HCT116 (cell line): ENCODE data around the gene HSF4. TPM values are rescaled to one million over a fixed set of nuclear protein-coding genes. Genes with fewer than 3 reads are reported as not detected.
A peak's percentile ranks its signal among the peaks of the same experiment; 100 is the strongest.

Experiments
- ATAC-seq: fragments of 200-7000 bp; cut with Tn5 transposase; 2 replicates; pipeline ENCODE4 v1.9.1; 2020; ENCODE audit warnings: mild to moderate bottlenecking, moderate library complexity
- BruUV-seq: library from RNA; stranded (reverse); fragments of 400-500 nt; replicated peaks from 2 replicates; lab custom pipeline; 2021; lab: Mats Ljungman, UMichigan
- CTCF ChIA-PET: fragments of 300-600 bp; sonication (Branson Sonifier 250); formaldehyde crosslinking; loops from one replicate; lab custom pipeline; 2021; ENCODE audit warnings: antibody characterized with exemption; lab: Charles Lee
- POLR2A ChIA-PET: fragments of 300-600, 350-600 bp; sonication (Branson Sonifier 250); formaldehyde crosslinking; loops from one replicate; lab custom pipeline; 2021; ENCODE audit warnings: antibody characterized with exemption; lab: Charles Lee
- RAD21 ChIA-PET, 2 experiments: fragments of 300-600 bp; sonication (Branson Sonifier 250); formaldehyde crosslinking; loops; one replicate each; lab custom pipeline; 2023; ENCODE audit warnings: low total read pairs in 2 of 2; ENCODE audit not compliant: uncharacterized antibody in 2 of 2, unreplicated experiment in 2 of 2, low non-redundant PET in 1 of 2; lab: Charles Lee
- DNase-seq: peaks from one replicate; pipeline ENCODE4 v3.0.0-alpha.2; 2010; ENCODE audit warnings: low read depth, low spot score
- H2AFZ ChIP-seq: fragments of 200-600 bp; shearing (Covaris generic), sonication (generic); 2 replicates; pipeline ENCODE4 v1.6.1; 2017; ENCODE audit warnings: low read depth, mixed run types, mixed read lengths, antibody characterized with exemption, low read length; ENCODE audit not compliant: poor library complexity, severe bottlenecking
- H3K27ac ChIP-seq: 2 replicates; pipeline ENCODE4 v1.5.1; 2012; ENCODE audit warnings: low read depth, low read length
- H3K27me3 ChIP-seq: fragments of 200-600 bp; sonication (generic); 2 replicates; pipeline ENCODE4 v1.6.1; 2016; ENCODE audit warnings: mixed run types, low read length, mixed read lengths; ENCODE audit not compliant: insufficient read depth
- H3K36me3 ChIP-seq, 2 experiments: fragments of 200-500 bp in 1 of 2; fragments of 200-600 bp in 1 of 2; sonication (Bioruptor generic) in 1 of 2; sonication (generic) in 1 of 2; 2 replicates each; pipeline versions ENCODE4 v1.5.1 to v1.6.1; 2014 to 2016; ENCODE audit warnings: low read length in 2 of 2, inconsistent platforms in 1 of 2, mixed read lengths in 1 of 2, mixed run types in 1 of 2; ENCODE audit not compliant: insufficient read depth in 2 of 2, control insufficient read depth in 1 of 2
- H3K4me1 ChIP-seq, 2 experiments: fragments of 200-600 bp in 1 of 2; sonication (generic) in 1 of 2; 2 replicates each; pipeline versions ENCODE4 v1.5.1 to v1.6.1; 2012 to 2017; ENCODE audit warnings: low read length in 2 of 2, inconsistent platforms in 1 of 2, mild to moderate bottlenecking in 1 of 2, mixed read lengths in 1 of 2, mixed run types in 1 of 2, moderate library complexity in 1 of 2; ENCODE audit not compliant: insufficient read depth in 2 of 2, control insufficient read depth in 1 of 2
- H3K4me2 ChIP-seq: fragments of 200-600 bp; sonication (generic); 2 replicates; pipeline ENCODE4 v1.6.1; 2017; ENCODE audit warnings: mixed run types, low read length, mixed read lengths
- H3K4me3 ChIP-seq, 2 experiments: fragments of 200-600 bp in 1 of 2; sonication (generic) in 1 of 2; replicated peaks in 1 of 2; 2 replicates each; pipeline ENCODE4 v1.5.1; 2011 to 2016; ENCODE audit warnings: low read length in 2 of 2, control low read depth in 1 of 2, low read depth in 1 of 2, mild to moderate bottlenecking in 1 of 2, mixed read lengths in 1 of 2, mixed run types in 1 of 2
- H3K79me2 ChIP-seq: fragments of 200-600 bp; sonication (generic); 2 replicates; pipeline ENCODE4 v1.6.1; 2017; ENCODE audit warnings: mild to moderate bottlenecking, mixed run types, low read length, moderate library complexity, mixed read lengths; ENCODE audit not compliant: insufficient read depth
- H3K9ac ChIP-seq: fragments of 200-600 bp; sonication (generic); 2 replicates; pipeline ENCODE4 v1.6.1; 2016; ENCODE audit warnings: low read length, mixed read lengths
- H3K9me2 ChIP-seq: fragments of 200-600 bp; sonication (generic), shearing (Covaris generic); 2 replicates; pipeline ENCODE4 v1.6.1; 2017; ENCODE audit warnings: mixed run types, mild to moderate bottlenecking, moderate library complexity; ENCODE audit not compliant: insufficient read depth
- H3K9me3 ChIP-seq, 2 experiments: fragments of 200-500 bp in 1 of 2; fragments of 200-600 bp in 1 of 2; sonication (Bioruptor generic) in 1 of 2; sonication (generic) in 1 of 2; 2 replicates each; pipeline ENCODE4 v1.6.1; 2014 to 2017; ENCODE audit warnings: low read length in 2 of 2, mixed read lengths in 2 of 2, inconsistent platforms in 1 of 2, low read depth in 1 of 2, mild to moderate bottlenecking in 1 of 2, mixed run types in 1 of 2, moderate library complexity in 1 of 2; ENCODE audit not compliant: control insufficient read depth in 1 of 2, insufficient read depth in 1 of 2
- H4K20me1 ChIP-seq: fragments of 200-600 bp; sonication (generic), shearing (Covaris generic); 2 replicates; pipeline ENCODE4 v1.6.1; 2017; ENCODE audit warnings: mixed run types, mild to moderate bottlenecking, moderate library complexity; ENCODE audit not compliant: insufficient read depth
- CBX3 ChIP-seq: IDR thresholded peaks from 2 replicates; pipeline ENCODE4 v1.6.1; 2012; ENCODE audit warnings: low read depth
- CEBPB ChIP-seq: IDR thresholded peaks from 2 replicates; pipeline ENCODE4 v1.6.1; 2012; ENCODE audit warnings: low read depth
- EGR1 ChIP-seq: IDR thresholded peaks from 2 replicates; pipeline ENCODE4 v1.6.1; 2012; ENCODE audit warnings: low read depth
- EZH2 ChIP-seq: fragments of 200-600 bp; sonication (generic); IDR thresholded peaks from 2 replicates; pipeline ENCODE4 v1.6.1; 2017; ENCODE audit warnings: antibody characterized with exemption, mixed run types
- EZH2phosphoT487 ChIP-seq: fragments of 200-600 bp; IDR thresholded peaks from 2 replicates; pipeline ENCODE4 v1.6.1; 2018; ENCODE audit warnings: antibody characterized with exemption, borderline replicate concordance
- JUND ChIP-seq: IDR thresholded peaks from 2 replicates; pipeline ENCODE4 v1.6.1; 2012
- POLR2A ChIP-seq: IDR thresholded peaks from 2 replicates; pipeline ENCODE4 v1.7.0; 2011; ENCODE audit warnings: borderline replicate concordance; ENCODE audit not compliant: insufficient read depth, insufficient read length; ENCODE audit errors: extremely low read depth
- POLR2AphosphoS5 ChIP-seq: IDR thresholded peaks from 2 replicates; pipeline ENCODE4 v1.6.1; 2011; ENCODE audit warnings: mild to moderate bottlenecking, low read depth, low read length, moderate library complexity
- SIN3A ChIP-seq: IDR thresholded peaks from 2 replicates; pipeline ENCODE4 v1.6.1; 2012; ENCODE audit warnings: low read depth
- TCF7L2 ChIP-seq: IDR thresholded peaks from 2 replicates; pipeline ENCODE4 v1.7.0; 2011; ENCODE audit warnings: borderline replicate concordance, inconsistent platforms; ENCODE audit not compliant: insufficient read depth, insufficient read length; ENCODE audit errors: extremely low read depth
- YY1 ChIP-seq: IDR thresholded peaks from 2 replicates; pipeline ENCODE4 v1.6.1; 2011; ENCODE audit warnings: low read length, low read depth, moderate library complexity, mild to moderate bottlenecking; ENCODE audit not compliant: insufficient replicate concordance; ENCODE audit errors: extremely low read depth
- ZFX ChIP-seq: fragments of 450-650 bp; IDR thresholded peaks from 2 replicates; pipeline ENCODE4 v1.6.1; 2017
- intact Hi-C: fragments of 100-400 bp; cut with micrococcal nuclease; formaldehyde crosslinking; loops from 2 replicates; pipeline ENCODE4 v1.10.0; 2022
- total RNA-seq: library from RNA; stranded (reverse); gene quantifications from one replicate; pipeline ENCODE4 v1.2.1, GENCODE V29; 2021; ENCODE audit not compliant: unreplicated experiment
- TF ChIP-seq, protein P1 (sequence below): IDR thresholded peaks from 2 replicates; pipeline ENCODE4 v1.6.1; 2012; ENCODE audit warnings: low read depth
- TF ChIP-seq, protein P2 (sequence below): IDR thresholded peaks from 2 replicates; pipeline ENCODE4 v1.6.1; 2012
- TF ChIP-seq, protein P3 (sequence below): IDR thresholded peaks from 2 replicates; pipeline ENCODE4 v1.6.1; 2012
- TF ChIP-seq, protein P4 (sequence below): IDR thresholded peaks from 2 replicates; pipeline ENCODE4 v1.6.1; 2011; ENCODE audit warnings: mild to moderate bottlenecking, low read length, moderate library complexity; ENCODE audit not compliant: insufficient replicate concordance; ENCODE audit errors: extremely low read depth

HSF4 gene
- total RNA-seq, 1 experiment from 2014 or later, result 46.6 TPM

DNA sequence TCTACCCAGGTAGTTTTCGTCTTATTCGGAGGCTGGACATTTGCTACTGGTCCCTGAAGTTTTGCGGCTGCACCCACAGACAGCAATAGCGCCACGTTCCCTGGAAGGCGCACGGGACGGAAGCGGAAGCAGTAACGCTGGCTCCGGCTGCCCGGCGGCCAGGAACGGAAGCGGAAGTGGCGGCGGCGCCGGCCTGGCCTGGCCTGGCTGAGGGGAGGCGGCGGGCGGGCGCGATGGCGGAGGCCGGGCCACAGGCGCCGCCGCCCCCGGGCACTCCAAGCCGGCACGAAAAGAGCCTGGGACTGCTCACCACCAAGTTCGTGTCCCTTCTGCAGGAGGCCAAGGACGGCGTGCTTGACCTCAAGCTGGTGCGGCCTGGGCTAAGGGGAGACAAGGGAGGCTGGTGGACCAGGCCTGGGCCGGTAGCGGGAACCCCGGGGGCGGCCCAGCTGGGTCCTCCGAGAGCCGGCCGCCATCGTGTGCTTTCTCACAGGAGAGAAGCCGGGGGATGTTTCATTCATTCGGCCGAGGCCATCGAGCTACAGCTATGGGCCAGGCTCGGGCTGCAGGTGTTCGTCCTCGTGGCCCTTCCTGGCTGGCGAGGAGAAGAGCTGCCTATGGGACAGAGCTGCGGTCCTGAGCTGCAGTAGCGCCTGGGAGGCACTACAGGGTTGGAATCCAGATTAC, 27.6 kb downstream of the HSF4 start, which contains the start of gene E2F4:
Gene E2F4 (plus strand): TSS at position 161 of the 687 bp plus-strand sequence. CDS start 73 bp downstream, at position 234.
- peaks cover 47% of the 10 kb centered on the region for H3K79me2 ChIP-seq
- POLR2A ChIA-PET, result no interaction called here
- H3K4me3 ChIP-seq, result peak within 1 kb of the TSS; percentile 87 to 91
- CTCF ChIA-PET, result interaction anchor here (1.2 kb wide), 1 partner anchor 13 kb away, joined by 3 read pairs; no protein-coding TSS in a partner anchor
- ATAC-seq, result peak; percentile 98
- TF ChIP-seq, protein P1, sequence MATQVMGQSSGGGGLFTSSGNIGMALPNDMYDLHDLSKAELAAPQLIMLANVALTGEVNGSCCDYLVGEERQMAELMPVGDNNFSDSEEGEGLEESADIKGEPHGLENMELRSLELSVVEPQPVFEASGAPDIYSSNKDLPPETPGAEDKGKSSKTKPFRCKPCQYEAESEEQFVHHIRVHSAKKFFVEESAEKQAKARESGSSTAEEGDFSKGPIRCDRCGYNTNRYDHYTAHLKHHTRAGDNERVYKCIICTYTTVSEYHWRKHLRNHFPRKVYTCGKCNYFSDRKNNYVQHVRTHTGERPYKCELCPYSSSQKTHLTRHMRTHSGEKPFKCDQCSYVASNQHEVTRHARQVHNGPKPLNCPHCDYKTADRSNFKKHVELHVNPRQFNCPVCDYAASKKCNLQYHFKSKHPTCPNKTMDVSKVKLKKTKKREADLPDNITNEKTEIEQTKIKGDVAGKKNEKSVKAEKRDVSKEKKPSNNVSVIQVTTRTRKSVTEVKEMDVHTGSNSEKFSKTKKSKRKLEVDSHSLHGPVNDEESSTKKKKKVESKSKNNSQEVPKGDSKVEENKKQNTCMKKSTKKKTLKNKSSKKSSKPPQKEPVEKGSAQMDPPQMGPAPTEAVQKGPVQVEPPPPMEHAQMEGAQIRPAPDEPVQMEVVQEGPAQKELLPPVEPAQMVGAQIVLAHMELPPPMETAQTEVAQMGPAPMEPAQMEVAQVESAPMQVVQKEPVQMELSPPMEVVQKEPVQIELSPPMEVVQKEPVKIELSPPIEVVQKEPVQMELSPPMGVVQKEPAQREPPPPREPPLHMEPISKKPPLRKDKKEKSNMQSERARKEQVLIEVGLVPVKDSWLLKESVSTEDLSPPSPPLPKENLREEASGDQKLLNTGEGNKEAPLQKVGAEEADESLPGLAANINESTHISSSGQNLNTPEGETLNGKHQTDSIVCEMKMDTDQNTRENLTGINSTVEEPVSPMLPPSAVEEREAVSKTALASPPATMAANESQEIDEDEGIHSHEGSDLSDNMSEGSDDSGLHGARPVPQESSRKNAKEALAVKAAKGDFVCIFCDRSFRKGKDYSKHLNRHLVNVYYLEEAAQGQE, result no peak
- TF ChIP-seq CBX3 (no peak), ZFX (peak; percentile 98), EGR1 (no peak), EZH2 (no peak), POLR2A (peak; percentile 67), EZH2phosphoT487 (no peak), JUND (no peak), POLR2AphosphoS5 (peak; percentile 82), CEBPB (no peak), SIN3A (no peak), TCF7L2 (peak; percentile 27), YY1 (peak; percentile 80)
- TF ChIP-seq, protein P2, sequence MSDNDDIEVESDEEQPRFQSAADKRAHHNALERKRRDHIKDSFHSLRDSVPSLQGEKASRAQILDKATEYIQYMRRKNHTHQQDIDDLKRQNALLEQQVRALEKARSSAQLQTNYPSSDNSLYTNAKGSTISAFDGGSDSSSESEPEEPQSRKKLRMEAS, result no peak
- TF ChIP-seq, protein P3, sequence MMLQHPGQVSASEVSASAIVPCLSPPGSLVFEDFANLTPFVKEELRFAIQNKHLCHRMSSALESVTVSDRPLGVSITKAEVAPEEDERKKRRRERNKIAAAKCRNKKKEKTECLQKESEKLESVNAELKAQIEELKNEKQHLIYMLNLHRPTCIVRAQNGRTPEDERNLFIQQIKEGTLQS, result no peak
- TF ChIP-seq, protein P4, sequence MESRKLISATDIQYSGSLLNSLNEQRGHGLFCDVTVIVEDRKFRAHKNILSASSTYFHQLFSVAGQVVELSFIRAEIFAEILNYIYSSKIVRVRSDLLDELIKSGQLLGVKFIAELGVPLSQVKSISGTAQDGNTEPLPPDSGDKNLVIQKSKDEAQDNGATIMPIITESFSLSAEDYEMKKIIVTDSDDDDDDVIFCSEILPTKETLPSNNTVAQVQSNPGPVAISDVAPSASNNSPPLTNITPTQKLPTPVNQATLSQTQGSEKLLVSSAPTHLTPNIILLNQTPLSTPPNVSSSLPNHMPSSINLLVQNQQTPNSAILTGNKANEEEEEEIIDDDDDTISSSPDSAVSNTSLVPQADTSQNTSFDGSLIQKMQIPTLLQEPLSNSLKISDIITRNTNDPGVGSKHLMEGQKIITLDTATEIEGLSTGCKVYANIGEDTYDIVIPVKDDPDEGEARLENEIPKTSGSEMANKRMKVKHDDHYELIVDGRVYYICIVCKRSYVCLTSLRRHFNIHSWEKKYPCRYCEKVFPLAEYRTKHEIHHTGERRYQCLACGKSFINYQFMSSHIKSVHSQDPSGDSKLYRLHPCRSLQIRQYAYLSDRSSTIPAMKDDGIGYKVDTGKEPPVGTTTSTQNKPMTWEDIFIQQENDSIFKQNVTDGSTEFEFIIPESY, result no peak
- H3K4me2 ChIP-seq, result peak within 1 kb of the TSS; percentile 95
- RAD21 ChIA-PET, result no interaction called here
- peak within 1 kb of the TSS; percentile 84 for H3K27ac ChIP-seq
- DNase-seq, result peak; percentile 85
- H4K20me1 ChIP-seq, result no peaks in the 10 kb centered on the region
- H2AFZ ChIP-seq, result peak within 1 kb of the TSS; percentile 65
- intact Hi-C loops, result no loop called here
- peaks cover 11 to 20% of the 10 kb centered on the region in 2 experiments; a peak in 3 of 4 replicates for H3K4me1 ChIP-seq
- peak within 1 kb of the TSS; percentile 85 for H3K9ac ChIP-seq
- no peaks in the 10 kb centered on the region for H3K9me2 ChIP-seq
- TSS peak; percentile 59 for BruUV-seq
- no peaks in the 10 kb centered on the region for H3K9me3 ChIP-seq
- peaks cover 24 to 40% of the 10 kb centered on the region in 2 experiments; a peak in 3 of 4 replicates for H3K36me3 ChIP-seq
- no peaks in the 10 kb centered on the region for H3K27me3 ChIP-seq
